ENCODE measurements around the gene OSTM1.

The OSTM1 gene

DNA sequence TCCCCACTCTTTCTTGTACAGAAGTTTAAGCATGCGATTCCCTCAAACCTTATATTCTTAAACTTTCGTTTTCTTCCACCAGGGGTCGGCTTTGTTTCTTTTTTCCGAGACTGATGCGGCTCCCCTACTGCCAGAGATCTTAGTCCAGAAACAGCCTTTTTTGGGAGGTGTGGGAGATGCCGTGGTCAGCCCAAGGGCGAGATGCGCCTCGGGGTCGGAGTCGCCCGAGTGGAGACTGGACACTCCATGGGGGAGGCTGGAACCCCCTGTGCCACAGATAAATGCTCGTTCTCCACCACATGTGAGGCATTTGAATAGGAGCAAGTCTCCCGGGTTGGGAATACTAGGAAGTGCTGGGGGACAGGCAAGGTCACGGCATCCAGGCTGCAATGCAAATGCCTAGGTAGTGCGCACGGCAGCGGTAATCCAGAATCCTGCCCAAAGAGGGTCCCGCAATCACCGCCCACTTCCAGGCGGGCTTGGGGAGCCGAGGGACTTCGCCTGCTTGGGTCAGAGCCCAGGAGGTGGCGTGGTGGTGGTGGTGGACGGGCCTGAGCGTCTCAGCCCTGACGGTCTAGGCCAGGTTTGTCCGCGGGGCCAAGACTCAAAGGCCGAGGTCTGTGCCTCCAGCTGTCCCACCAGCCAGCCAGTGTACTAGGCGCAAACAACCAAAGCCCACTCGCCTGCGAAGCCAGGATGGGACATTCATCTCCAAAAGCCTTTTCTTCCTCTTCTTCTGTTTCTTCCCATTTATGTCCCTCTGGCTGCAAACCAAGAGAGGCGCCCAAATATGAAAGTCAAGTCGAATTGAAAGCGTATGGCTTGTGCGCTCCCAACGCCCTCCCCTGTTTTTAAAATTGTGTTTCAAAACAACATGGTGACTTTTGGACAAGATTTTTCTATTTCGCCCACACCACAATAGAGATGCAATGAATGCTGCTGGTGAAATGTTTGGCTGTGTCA is 39.3 kb upstream of the OSTM1 start:
- peak; percentile 60 for TF ChIP-seq CTCF (IDR thresholded peaks at IDR 0.05; ENCODE audit: insufficient read depth, missing control alignments)
- FAIRE-seq (no peak), DNase-seq (ENCODE audit: insufficient read length, low spot score) (no peak)

GRCh38 chr6:108108374-108108773 is 33.8 kb upstream of the OSTM1 start:
- FAIRE-seq (no peak), DNase-seq (ENCODE audit: insufficient read length, low spot score) (no peak)
- TF ChIP-seq CTCF (IDR thresholded peaks at IDR 0.05; ENCODE audit: insufficient read depth, missing control alignments) = no peak

GRCh38 chr6:108107102-108107501 is 32.6 kb upstream of the OSTM1 start:
- FAIRE-seq (no peak), DNase-seq (ENCODE audit: insufficient read length, low spot score) (no peak)
- no peak for TF ChIP-seq CTCF (IDR thresholded peaks at IDR 0.05; ENCODE audit: insufficient read depth, missing control alignments)

GRCh38 chr6:108106694-108107093 is 32.2 kb upstream of the OSTM1 start:
- FAIRE-seq = no peak
- DNase-seq (ENCODE audit: insufficient read length, low spot score) = no peak
- TF ChIP-seq CTCF (IDR thresholded peaks at IDR 0.05; ENCODE audit: insufficient read depth, missing control alignments) = no peak

DNA sequence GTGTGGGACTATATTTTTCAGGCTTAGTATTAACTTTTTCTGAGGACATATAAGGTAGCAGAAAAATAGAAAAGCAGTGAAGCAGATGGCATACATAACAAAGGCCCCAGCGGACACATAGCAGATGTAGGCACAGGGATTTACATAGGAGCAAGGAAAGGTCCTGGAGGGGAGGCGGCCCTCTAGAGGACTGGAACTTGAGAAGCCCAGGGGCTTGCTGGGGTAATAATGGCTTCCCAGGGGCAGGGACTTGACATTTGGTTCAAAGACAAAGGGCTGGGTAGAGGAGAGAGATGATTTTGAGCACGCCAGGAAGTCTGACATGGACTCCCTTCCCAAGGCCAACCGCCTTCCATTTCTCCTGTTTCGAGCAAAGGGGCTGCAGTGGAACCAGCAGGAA is 31.7 kb upstream of the OSTM1 start:
- TF ChIP-seq CTCF (IDR thresholded peaks at IDR 0.05; ENCODE audit: insufficient read depth, missing control alignments) = no peak
- DNase-seq (ENCODE audit: insufficient read length, low spot score) (no peak), FAIRE-seq (no peak)

- DNase-seq (ENCODE audit: insufficient read length, low spot score) (no peak), FAIRE-seq (no peak)
- TF ChIP-seq CTCF (IDR thresholded peaks at IDR 0.05; ENCODE audit: insufficient read depth, missing control alignments) = no peak
Measured at GRCh38 chr6:108105571-108105970, 31.0 kb upstream of the OSTM1 start.

DNA sequence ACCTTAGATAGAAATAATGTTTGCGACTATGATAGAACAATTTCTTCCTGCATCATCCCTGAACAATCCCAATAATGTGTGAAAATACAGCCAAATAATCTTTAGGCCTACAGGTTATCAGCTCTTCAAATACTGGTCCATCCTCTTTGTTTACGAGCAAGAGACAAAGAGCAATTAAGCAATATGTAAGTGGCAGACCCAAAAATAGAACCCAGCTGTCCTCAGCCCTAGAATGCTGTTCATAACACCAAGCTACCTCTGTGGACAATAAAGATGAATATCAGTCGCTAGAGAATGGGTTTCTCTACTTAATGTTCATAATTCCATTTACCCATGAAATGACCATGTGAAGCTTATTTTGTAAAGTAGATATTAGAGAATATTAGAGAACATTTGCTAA is 28.4 kb upstream of the OSTM1 start:
- DNase-seq (ENCODE audit: insufficient read length, low spot score) (no peak), FAIRE-seq (no peak)

More for the DNA sequence above, 28.4 kb upstream of the OSTM1 start:
- TF ChIP-seq CTCF (IDR thresholded peaks at IDR 0.05; ENCODE audit: insufficient read depth, missing control alignments) = no peak

All from D721Med (cell line).